Kidney epithelial cell (primary cell): ENCODE measurements around the gene SNN. TPM values are rescaled to one million over a fixed set of nuclear protein-coding genes. Genes with fewer than 3 reads are reported as not detected.
A peak's percentile ranks its signal among the peaks of the same experiment; 100 is the strongest.

Source experiments
- DNase-seq: peaks from one replicate; pipeline ENCODE4 v3.0.0-alpha.2; 2010; ENCODE audit warnings: low read depth
- H3K27me3 ChIP-seq: 2 replicates; pipeline ENCODE4 v1.6.0; 2011; ENCODE audit warnings: low read length; ENCODE audit not compliant: control insufficient read depth, insufficient read depth
- H3K36me3 ChIP-seq: 2 replicates; pipeline ENCODE4 v1.5.1; 2011; ENCODE audit warnings: low read length; ENCODE audit not compliant: control insufficient read depth, insufficient read depth
- H3K4me3 ChIP-seq: 2 replicates; pipeline ENCODE4 v1.5.1; 2011; ENCODE audit warnings: low read depth, mild to moderate bottlenecking, control low read depth, low read length
- CTCF ChIP-seq: IDR thresholded peaks from 2 replicates; pipeline ENCODE4 v1.5.1; 2011; ENCODE audit warnings: mild to moderate bottlenecking, moderate library complexity, low read length, control low read depth, inconsistent platforms; ENCODE audit not compliant: insufficient read depth, poor library complexity, severe bottlenecking
- total RNA-seq: library from RNA; depleted of rRNA; stranded (reverse); fragments of >200 nt; gene quantifications from 2 replicates; pipeline ENCODE4 v1.2.3, GENCODE V29; 2015

The SNN gene
- total RNA-seq, 1 donor from 2014 or later, result 31.0 TPM

GRCh38 chr16:11696266-11697012 is 28.2 kb downstream of the SNN start:
- TF ChIP-seq CTCF, result no peak
- no peaks in the 10 kb centered on the region for H3K27me3 ChIP-seq
- H3K36me3 ChIP-seq, result peaks cover 2% of the 10 kb centered on the region
- no peak overlapping the region for H3K4me3 ChIP-seq
- no peak for DNase-seq

GRCh38 chr16:11697319-11697718 is 29.1 kb downstream of the SNN start:
- H3K36me3 ChIP-seq, result peaks cover 1% of the 10 kb centered on the region
- DNase-seq, result no peak
- H3K4me3 ChIP-seq, result no peak overlapping the region
- no peak for TF ChIP-seq CTCF
- no peaks in the 10 kb centered on the region for H3K27me3 ChIP-seq

- TF ChIP-seq CTCF, result peak; percentile 19
- peak; percentile 23 for DNase-seq
- no peak overlapping the region for H3K4me3 ChIP-seq
- H3K27me3 ChIP-seq, result no peaks in the 10 kb centered on the region
- H3K36me3 ChIP-seq, result peaks cover 1% of the 10 kb centered on the region
Observed at GRCh38 chr16:11698271-11698689, 30.0 kb downstream of the SNN start.

- Histone ChIP-seq H3K36me3 (peaks cover 1% of the 10 kb centered on the region), H3K4me3 (no peak overlapping the region), H3K27me3 (no peaks in the 10 kb centered on the region)
- TF ChIP-seq CTCF, result no peak
- DNase-seq, result no peak
Observed at GRCh38 chr16:11699234-11699894, 31.1 kb downstream of the SNN start.

GRCh38 chr16:11700264-11701029 is 32.2 kb downstream of the SNN start:
- Histone ChIP-seq H3K4me3 (no peak overlapping the region), H3K36me3 (peaks cover 1% of the 10 kb centered on the region), H3K27me3 (no peaks in the 10 kb centered on the region)
- TF ChIP-seq CTCF, result no peak
- no peak for DNase-seq
